GM18870 (cell line): Measurements from ENCODE around the gene ATP8B4.
"Not testable (repeated sequence)": the region's sequence is repeated elsewhere in the genome, so short reads cannot be mapped to it uniquely, and the experiment has no call there.

Source experiments
- ATAC-seq: cut with Tn5 transposase; IDR thresholded peaks from one replicate; pipeline ENCODE4 v1.9.1; 2021; ENCODE audit warnings: moderate library complexity; ENCODE audit not compliant: unreplicated experiment

The ATP8B4 gene

DNA sequence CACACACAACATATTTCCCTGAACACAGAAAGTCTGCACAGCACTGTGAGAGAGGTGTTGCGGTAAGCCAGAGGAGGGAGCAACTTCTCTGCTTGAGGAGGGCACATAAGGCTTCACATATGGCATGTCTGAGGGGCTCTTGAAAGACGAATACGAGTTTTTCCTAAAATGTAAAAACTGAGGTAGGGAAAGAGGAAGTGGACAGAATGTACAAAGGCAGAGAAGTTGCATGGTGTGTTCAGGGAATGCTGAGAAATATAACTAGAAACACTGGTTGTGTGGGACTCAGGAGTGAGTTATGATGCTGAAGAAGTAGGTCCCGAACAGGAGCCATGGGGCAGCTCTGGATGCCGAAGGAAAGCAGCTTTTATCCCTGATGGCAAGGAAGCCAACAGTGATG lies 22.8 kb upstream of the ATP8B4 start:
- ATAC-seq = no peak

GRCh38 chr15:50140983-50141382 lies 21.9 kb upstream of the ATP8B4 start:
- ATAC-seq = no peak

GRCh38 chr15:50140098-50140497 lies 21.1 kb upstream of the ATP8B4 start:
- no peak for ATAC-seq

GRCh38 chr15:50138391-50138790 lies 19.4 kb upstream of the ATP8B4 start:
- no peak for ATAC-seq

- no peak for ATAC-seq
These were observed 18.9 kb upstream of the ATP8B4 start for GRCh38 chr15:50137893-50138292.

DNA sequence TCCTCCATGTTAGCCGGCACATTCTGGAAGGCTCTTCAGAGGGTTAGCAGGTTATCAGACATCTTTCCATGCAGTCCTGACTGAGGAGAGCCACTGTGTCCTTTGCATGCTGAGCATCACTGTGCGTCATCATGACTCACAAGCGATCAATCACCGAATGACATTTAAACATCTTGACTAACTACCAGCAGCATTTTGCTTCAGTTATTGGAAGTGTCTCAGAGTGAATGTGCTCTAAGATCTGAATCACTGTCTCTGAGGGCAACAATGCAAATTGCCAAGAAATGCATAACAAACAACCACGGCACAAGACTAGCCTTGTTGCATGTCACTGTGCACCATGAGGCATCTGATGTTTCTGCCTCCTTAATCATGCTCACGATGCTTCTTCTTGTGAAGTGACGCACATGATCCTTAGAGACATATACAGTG lies 18.3 kb upstream of the ATP8B4 start:
- ATAC-seq = no peak

GRCh38 chr15:50135031-50135551 lies 16.1 kb upstream of the ATP8B4 start:
- ATAC-seq = peak; percentile 85

DNA sequence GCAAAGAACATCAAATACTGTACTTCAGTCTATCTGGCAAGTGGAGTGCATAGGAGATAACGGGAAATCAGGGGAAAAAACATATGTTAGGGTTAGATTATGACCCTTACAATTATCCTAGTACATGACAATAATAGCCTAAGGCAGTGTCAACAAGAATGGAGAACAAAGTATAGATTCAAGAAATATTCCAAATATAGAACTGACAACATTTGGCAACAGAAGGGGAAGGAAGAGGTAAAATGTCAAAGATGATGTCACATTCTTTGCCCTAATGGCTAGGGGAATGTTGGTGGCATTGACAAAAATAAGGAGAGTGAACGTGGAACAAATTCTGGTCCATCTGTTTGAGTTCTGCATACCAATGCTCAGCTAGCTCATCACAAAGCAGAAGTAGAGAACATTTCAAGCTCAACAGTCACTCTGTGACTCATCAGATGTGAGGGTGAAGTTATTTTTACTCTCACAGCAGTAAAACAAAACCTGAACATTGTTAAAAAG lies 15.5 kb upstream of the ATP8B4 start:
- ATAC-seq = peak; percentile 70

DNA sequence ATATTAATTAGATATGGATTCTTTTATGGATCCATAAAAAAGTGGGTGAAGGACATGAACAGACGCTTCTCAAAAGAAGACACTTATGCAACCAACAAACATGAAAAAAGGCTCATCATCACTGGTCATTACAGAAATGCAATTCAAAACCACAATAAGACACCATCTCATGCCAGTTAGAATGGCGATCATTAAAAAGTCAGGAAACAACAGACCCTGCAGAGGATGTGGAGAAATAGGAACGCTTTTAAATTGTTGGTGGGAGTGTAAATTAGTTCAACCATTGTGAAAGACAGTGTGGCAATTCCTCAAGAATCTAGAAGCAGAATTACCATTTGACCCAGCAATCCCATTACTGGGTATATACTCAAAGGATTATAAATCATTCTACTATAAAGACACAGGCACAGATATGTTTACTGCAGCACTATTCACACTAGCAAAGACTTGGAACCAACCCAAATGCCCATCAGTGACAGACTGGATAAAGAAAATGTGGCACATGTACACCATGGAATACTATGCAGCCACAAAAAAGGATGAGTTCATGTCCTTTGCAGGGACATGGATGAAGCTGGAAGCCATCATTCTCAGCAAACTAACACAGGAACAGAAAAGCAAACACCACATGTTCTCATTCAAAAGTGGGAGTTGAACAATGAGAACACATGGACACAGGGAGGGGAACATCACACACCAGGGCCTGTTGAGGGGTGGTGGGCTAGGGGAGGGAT lies 13.4 kb upstream of the ATP8B4 start:
- not testable (repeated sequence) for ATAC-seq

DNA sequence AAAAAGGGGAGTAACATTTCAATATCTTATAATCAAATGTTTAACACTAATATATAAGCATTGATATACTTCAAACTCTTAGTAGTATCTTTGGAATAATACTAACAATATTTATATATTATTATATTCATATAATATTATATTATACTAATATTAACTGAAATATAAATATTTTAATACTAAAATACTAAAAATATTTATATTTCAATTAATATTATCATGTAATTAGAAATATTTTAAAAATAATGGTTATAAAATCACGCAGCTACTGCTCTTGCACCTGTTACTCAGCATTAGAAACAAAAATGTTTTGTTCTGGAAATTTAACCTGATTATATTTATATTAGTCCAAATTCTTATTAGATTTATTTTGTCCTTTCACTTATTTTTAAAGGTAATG lies 12.6 kb upstream of the ATP8B4 start:
- ATAC-seq = no peak

GRCh38 chr15:50128266-50128665 lies 9.2 kb upstream of the ATP8B4 start:
- no peak for ATAC-seq

DNA sequence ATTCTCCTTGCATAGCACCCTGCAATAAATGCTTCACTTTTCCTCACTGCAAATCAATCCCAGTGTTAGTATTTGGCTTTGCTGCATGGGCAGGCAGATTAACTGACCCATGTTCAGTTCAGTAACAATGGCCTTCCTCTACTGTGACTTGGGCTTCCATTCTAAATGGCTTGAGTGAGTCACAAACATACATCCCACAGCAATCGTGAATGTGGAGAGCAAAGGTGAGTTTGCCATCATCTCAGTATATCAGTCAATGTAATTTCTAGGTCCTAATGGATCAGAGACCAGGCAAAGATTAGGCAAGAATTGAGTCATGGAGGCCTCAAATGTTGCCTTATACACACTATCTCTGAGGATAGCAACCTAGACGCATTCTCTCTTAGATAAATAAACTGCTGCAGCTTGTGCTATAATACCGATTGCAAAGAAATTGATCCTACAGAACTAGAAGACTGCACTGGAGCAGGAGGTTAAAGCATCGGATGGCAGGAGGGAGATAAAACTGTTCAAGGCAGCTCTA lies 8.3 kb upstream of the ATP8B4 start:
- no peak for ATAC-seq

DNA sequence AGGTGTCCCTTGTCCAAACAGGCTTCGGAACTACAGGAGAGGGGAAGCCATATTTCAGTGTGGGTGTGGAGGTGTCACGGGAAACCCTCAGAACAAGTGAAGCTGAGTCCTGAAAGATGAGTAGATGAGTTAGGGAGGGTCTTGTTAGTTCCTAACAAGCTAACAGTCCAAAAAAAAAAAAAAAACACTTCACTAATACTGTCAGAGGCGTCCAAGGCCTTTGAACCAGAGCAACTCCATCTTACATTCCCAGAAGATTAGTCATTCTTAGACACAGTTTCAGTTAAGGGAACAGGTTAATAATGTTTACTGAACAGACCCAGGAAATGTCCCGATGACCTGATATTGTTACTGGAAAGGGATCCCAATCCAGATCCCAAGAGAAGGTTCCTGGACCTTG lies 7.0 kb upstream of the ATP8B4 start:
- ATAC-seq = no peak

DNA sequence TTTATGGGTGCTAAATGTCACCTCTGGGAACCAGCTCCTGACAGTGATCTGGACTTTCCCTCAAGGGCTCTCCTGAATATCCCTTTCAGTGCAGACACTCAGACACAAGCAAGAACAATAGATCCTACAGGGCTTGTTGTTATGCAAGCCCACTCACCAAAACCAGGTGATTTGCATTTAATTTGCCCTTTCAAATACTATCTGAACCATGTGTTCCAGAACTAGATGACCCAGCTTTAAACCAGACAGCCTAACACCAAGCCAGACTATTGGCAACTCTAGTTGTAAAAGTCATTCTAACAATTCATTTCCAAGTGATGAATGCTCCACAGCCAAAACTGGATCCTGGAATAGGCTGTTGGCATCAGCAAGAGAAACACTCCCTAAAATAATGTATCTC lies 5.6 kb upstream of the ATP8B4 start:
- no peak for ATAC-seq

- no peak for ATAC-seq
These were observed 5.0 kb upstream of the ATP8B4 start for GRCh38 chr15:50123861-50124557.

- ATAC-seq = no peak
These were observed 1.7 kb upstream of the ATP8B4 start for GRCh38 chr15:50120729-50121128.

GRCh38 chr15:50117431-50118027 lies 1.5 kb downstream of the ATP8B4 start:
- ATAC-seq = no peak

DNA sequence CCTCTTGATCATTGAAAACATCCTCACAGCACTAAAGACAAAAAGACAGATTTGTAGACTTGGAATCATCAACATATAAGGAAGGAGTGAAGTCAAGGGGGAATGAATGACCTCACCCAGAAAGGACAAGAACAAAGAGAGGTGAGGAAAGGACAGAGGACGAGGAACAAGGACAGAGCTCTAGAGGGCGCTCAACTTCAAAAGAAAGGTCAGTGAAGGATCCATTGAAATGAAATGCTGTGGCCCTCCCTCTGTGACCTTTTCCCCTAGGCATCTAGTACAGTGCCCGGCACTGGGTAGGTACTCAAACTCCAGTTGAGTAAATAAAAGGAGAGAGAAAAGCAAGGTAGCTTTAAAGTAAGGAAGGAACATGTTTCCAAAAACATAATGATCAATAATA lies 2.6 kb downstream of the ATP8B4 start:
- no peak for ATAC-seq

- no peak for ATAC-seq
These were observed 4.8 kb downstream of the ATP8B4 start for GRCh38 chr15:50113992-50114780.

- ATAC-seq = no peak
These were observed 5.9 kb downstream of the ATP8B4 start for GRCh38 chr15:50113187-50113505.
